ENCODE data around the gene NID1. TPM values are rescaled to one million over a fixed set of nuclear protein-coding genes. Genes with fewer than 3 reads are reported as not detected.

The NID1 gene
- total RNA-seq, 4 donors from 2014 or later = 70.7 to 252 (median 184) TPM

DNA sequence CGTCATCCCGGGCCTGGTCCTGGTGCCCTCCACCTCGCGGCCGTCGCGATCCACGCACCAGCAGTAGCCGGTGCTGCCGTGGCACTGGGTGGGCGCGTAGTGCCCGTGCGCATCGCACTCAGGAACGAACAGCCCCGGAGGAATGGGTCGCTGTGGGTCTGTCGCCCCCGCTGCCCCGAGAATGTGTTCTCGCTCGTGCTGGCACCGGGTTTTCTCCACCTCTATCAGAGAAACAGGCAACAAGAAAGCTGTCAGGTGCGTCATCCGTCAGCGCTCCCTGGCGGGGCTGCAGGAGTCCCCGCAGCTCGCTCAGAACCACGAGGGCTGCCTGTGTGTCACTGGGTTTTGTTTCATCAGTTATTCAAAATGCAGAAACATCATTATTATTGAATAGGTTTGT lies 71.2 kb downstream of the NID1 start:
- DNase-seq = no peak
- intact Hi-C loops (cut with DNase I; ENCODE audit: low total_unique reads) = no loop called here
- TF ChIP-seq, protein P1, sequence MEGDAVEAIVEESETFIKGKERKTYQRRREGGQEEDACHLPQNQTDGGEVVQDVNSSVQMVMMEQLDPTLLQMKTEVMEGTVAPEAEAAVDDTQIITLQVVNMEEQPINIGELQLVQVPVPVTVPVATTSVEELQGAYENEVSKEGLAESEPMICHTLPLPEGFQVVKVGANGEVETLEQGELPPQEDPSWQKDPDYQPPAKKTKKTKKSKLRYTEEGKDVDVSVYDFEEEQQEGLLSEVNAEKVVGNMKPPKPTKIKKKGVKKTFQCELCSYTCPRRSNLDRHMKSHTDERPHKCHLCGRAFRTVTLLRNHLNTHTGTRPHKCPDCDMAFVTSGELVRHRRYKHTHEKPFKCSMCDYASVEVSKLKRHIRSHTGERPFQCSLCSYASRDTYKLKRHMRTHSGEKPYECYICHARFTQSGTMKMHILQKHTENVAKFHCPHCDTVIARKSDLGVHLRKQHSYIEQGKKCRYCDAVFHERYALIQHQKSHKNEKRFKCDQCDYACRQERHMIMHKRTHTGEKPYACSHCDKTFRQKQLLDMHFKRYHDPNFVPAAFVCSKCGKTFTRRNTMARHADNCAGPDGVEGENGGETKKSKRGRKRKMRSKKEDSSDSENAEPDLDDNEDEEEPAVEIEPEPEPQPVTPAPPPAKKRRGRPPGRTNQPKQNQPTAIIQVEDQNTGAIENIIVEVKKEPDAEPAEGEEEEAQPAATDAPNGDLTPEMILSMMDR (IDR thresholded peaks at IDR 0.05) = no peak
- no peak for TF ChIP-seq POLR2A (IDR thresholded peaks at IDR 0.05)
- Histone ChIP-seq H3K4me1 (no peaks in the 10 kb centered on the region), H3K4me3 (no peak overlapping the region), H3K27me3 (no peaks in the 10 kb centered on the region), H3K36me3 (no peaks in the 10 kb centered on the region), H3K9me3 (peaks cover 0 to 4% of the 10 kb centered on the region in 2 donors), H3K27ac (no peak overlapping the region)

DNA sequence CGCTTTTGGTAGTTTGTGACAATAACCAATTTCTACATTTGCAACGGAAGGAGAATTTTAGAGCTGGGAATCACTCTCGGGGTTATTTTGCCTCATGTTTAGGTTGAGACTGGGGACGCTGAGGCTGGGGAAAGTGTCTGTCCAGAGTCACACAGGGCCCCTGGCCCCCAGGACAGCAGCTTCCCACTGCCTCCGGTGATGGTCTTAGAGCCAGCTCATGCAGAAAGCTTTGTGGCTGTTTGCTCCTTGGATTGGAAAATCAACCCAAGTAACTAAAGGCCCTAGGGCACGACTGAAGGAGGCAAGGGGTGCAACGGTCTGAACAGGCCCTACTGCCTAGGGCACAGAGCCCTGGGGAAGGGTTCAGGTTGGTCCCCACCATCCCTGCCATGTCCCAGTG lies 72.0 kb downstream of the NID1 start:
- no peak for TF ChIP-seq POLR2A (IDR thresholded peaks at IDR 0.05)
- TF ChIP-seq, protein P1 (IDR thresholded peaks at IDR 0.05) = no peak
- no peak overlapping the region for H3K27ac ChIP-seq
- H3K36me3 ChIP-seq = no peaks in the 10 kb centered on the region

DNA sequence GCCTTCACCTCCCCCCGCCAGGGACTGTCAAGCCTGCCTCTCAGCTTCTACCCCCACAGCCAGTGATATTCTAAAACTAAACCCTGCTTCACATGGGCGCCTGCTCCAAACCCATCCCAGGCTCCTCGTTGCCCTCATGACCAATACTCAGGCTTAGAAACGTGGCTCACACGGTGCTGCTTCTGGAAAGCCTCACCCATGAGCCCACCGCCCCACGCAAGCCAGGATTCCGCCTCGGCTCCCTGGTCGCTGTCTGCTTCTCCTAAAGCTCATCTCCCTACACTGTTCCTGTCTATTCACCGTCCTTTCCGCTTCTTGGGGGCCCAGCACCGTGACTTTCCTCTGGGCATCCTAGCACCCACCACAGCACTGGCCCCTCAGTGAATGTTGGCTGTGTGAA lies 72.5 kb downstream of the NID1 start:
- no peaks in the 10 kb centered on the region for H3K36me3 ChIP-seq
- TF ChIP-seq, protein P1 (IDR thresholded peaks at IDR 0.05) = no peak
- intact Hi-C loops (cut with DNase I; ENCODE audit: low total_unique reads) = no loop called here
- no peaks in the 10 kb centered on the region for H3K4me1 ChIP-seq
- peaks cover 0 to 4% of the 10 kb centered on the region in 2 donors for H3K9me3 ChIP-seq
- H3K27ac ChIP-seq = no peak overlapping the region
- no peaks in the 10 kb centered on the region for H3K27me3 ChIP-seq
- H3K4me3 ChIP-seq = no peak overlapping the region
- peak in 1 of 2 donors; percentile 11 for DNase-seq

More for the DNA sequence above, 72.0 kb downstream of the NID1 start:
- no peaks in the 10 kb centered on the region for H3K4me1 ChIP-seq
- H3K9me3 ChIP-seq = peaks cover 0 to 4% of the 10 kb centered on the region in 2 donors
- intact Hi-C loops (cut with DNase I; ENCODE audit: low total_unique reads) = no loop called here
- H3K27me3 ChIP-seq = no peaks in the 10 kb centered on the region
- peak in 1 of 2 donors; percentile 10 for DNase-seq
- no peak overlapping the region for H3K4me3 ChIP-seq

DNA sequence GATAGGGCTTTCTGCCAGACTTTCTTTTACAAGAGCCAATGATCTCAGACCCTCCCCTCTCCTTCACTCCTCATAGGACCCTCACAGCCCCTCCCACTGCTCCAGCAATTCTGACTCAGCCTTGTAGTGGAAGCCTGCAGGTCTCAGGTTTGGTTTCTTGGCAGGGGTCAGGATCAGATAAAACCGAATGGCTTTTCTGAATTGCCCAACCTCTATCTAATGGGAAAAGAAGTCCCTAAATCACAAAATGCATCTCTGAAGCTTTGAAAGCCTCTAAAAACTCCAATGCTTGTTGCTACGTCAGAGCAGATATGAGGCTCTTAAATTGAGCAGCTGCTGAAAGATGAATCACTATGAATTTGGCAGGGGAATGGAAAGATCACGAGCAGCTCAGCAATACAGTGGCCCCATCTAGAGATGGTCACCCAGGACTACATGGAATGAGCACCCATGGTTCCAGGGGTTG lies 74.5 kb downstream of the NID1 start:
- H3K27me3 ChIP-seq = no peaks in the 10 kb centered on the region
- H3K27ac ChIP-seq = peak overlapping the region in 1 of 2 donors; percentile 59
- intact Hi-C loops (cut with DNase I; ENCODE audit: low total_unique reads) = no loop called here
- no peak overlapping the region for H3K4me3 ChIP-seq
- peak in 1 of 2 donors; percentile 58 for DNase-seq
- TF ChIP-seq, protein P1 (IDR thresholded peaks at IDR 0.05) = no peak
- no peak for TF ChIP-seq POLR2A (IDR thresholded peaks at IDR 0.05)
- no peaks in the 10 kb centered on the region for H3K36me3 ChIP-seq
- H3K4me1 ChIP-seq = no peaks in the 10 kb centered on the region
- peaks cover 0 to 4% of the 10 kb centered on the region in 2 donors for H3K9me3 ChIP-seq

DNA sequence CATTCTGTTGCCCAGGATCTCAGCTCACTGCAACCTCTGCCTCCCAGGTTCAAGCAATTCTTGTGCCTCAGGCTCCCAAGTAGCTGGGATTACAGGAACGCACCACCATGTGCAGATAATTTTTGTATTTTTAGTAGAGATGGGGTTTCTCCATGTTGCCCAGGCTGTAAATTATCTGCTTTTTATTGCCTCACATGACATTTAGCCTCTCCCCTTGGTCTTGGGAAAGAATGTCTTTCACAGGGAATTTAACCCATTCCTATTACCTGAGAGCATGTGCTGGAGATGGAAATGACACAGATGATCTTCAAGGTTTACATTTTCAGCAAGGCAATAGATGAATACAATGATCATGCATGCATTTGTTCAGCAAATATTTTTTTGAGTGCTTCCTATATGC lies 75.8 kb downstream of the NID1 start:
- TF ChIP-seq POLR2A (IDR thresholded peaks at IDR 0.05) = no peak
- TF ChIP-seq, protein P1 (IDR thresholded peaks at IDR 0.05) = no peak
- Histone ChIP-seq H3K27ac (peak overlapping the region in 1 of 2 donors; percentile 59), H3K9me3 (peaks cover 0 to 4% of the 10 kb centered on the region in 2 donors), H3K4me3 (no peak overlapping the region), H3K27me3 (no peaks in the 10 kb centered on the region), H3K4me1 (peaks cover 0 to 1% of the 10 kb centered on the region in 2 donors), H3K36me3 (no peaks in the 10 kb centered on the region)
- intact Hi-C loops (cut with DNase I; ENCODE audit: low total_unique reads) = no loop called here
- DNase-seq = no peak
